NCI-H524 treated with DMSO at 0.1 percent for 48 hours (cell line): ENCODE data around the gene PSKH1.
"Not testable (repeated sequence)": the region's sequence is repeated elsewhere in the genome, so short reads cannot be mapped to it uniquely, and the experiment has no call there.

Experiments used
- DNase-seq: peaks from one replicate; lab custom pipeline; 2025; lab: John Stamatoyannopoulos, UW

PSKH1 gene

GRCh38 chr16:67963292-67963661 is 70.2 kb downstream of the PSKH1 start:
- DNase-seq, result no peak

- DNase-seq, result no peak
Observed at GRCh38 chr16:67963662-67964321, 70.7 kb downstream of the PSKH1 start.

- DNase-seq, result no peak
Observed at GRCh38 chr16:67964477-67965131, 71.5 kb downstream of the PSKH1 start.

GRCh38 chr16:67965668-67966548 is 72.9 kb downstream of the PSKH1 start:
- no peak for DNase-seq

- DNase-seq, result no peak
Observed at GRCh38 chr16:67966549-67967182, 73.6 kb downstream of the PSKH1 start.

GRCh38 chr16:67967183-67967957 is 74.3 kb downstream of the PSKH1 start:
- DNase-seq, result peak; percentile 29

- DNase-seq, result no peak
Observed at GRCh38 chr16:67967958-67968399, 74.9 kb downstream of the PSKH1 start.

GRCh38 chr16:67968400-67969253 is 75.6 kb downstream of the PSKH1 start, which contains the start of gene SLC12A4:
SLC12A4 (minus strand) TSS chr16:67968637; CDS start chr16:67968553, 84 bp downstream.
- no peak for DNase-seq

- DNase-seq, result no peak
Observed at GRCh38 chr16:67969254-67970039, 76.4 kb downstream of the PSKH1 start.

- no peak for DNase-seq
Observed at GRCh38 chr16:67971111-67971510, 78.1 kb downstream of the PSKH1 start.

- not testable (repeated sequence) for DNase-seq
Observed at GRCh38 chr16:67972285-67972684, 79.2 kb downstream of the PSKH1 start.

GRCh38 chr16:67975321-67976105 is 82.5 kb downstream of the PSKH1 start:
- DNase-seq, result no peak

GRCh38 chr16:67976205-67976604 is 83.2 kb downstream of the PSKH1 start:
- no peak for DNase-seq

GRCh38 chr16:67977005-67977404 is 84.0 kb downstream of the PSKH1 start:
- DNase-seq, result no peak

GRCh38 chr16:67977469-67978227 is 84.6 kb downstream of the PSKH1 start:
- DNase-seq, result no peak
